ENCODE measurements around the gene HS3ST5. TPM values are rescaled to one million over a fixed set of nuclear protein-coding genes. Genes with fewer than 3 reads are reported as not detected.

Gene HS3ST5
- 0.12 TPM for total RNA-seq
- long read RNA-seq, partial matches to known transcripts = 0 of 1 reads
- long read RNA-seq, other reads (novel, unspliced or antisense) = 1 of 1 reads

- TF ChIP-seq CTCF (IDR thresholded peaks at IDR 0.05) = peak; percentile 13
- ATAC-seq = peak; percentile 68 to 70
Measured at GRCh38 chr6:114342826-114343781, at the start of gene HS3ST5. Gene HS3ST5 (minus strand): TSS chr6:114343023. CDS start chr6:114062845, 280,178 bp downstream.

GRCh38 chr6:114390176-114390575 is 47.4 kb upstream of the HS3ST5 start:
- no peaks in the 10 kb centered on the region for H3K27me3 ChIP-seq (ENCODE audit: low read depth)
- TF ChIP-seq CTCF (IDR thresholded peaks at IDR 0.05) = no peak

More at GRCh38 chr6:114342826-114343781, at the start of gene HS3ST5:
- peak within 1 kb of the TSS; percentile 50 for H3K4me3 ChIP-seq
- peak; percentile 45 for DNase-seq
- peaks cover 9% of the 10 kb centered on the region for H3K4me1 ChIP-seq
- H3K9me3 ChIP-seq = no peaks in the 10 kb centered on the region
- H3K27me3 ChIP-seq (ENCODE audit: low read depth) = peaks cover 32% of the 10 kb centered on the region
- intact Hi-C loops (cut with DNase I) = no loop called here
- no peaks in the 10 kb centered on the region for H3K36me3 ChIP-seq
- H3K27ac ChIP-seq = no peak within 1 kb of the TSS

GRCh38 chr6:114389111-114389510 is 46.3 kb upstream of the HS3ST5 start:
- no peaks in the 10 kb centered on the region for H3K9me3 ChIP-seq
- no peaks in the 10 kb centered on the region for H3K36me3 ChIP-seq
- no peaks in the 10 kb centered on the region for H3K27me3 ChIP-seq (ENCODE audit: low read depth)
- intact Hi-C loops (cut with DNase I) = no loop called here
- no peak overlapping the region for H3K4me3 ChIP-seq
- H3K4me1 ChIP-seq = no peaks in the 10 kb centered on the region
- no peak overlapping the region for H3K27ac ChIP-seq
- no peak for DNase-seq
- ATAC-seq = no peak
- no peak for TF ChIP-seq CTCF (IDR thresholded peaks at IDR 0.05)

More at GRCh38 chr6:114390176-114390575, 47.4 kb upstream of the HS3ST5 start:
- no peaks in the 10 kb centered on the region for H3K36me3 ChIP-seq
- no peak for ATAC-seq
- H3K27ac ChIP-seq = no peak overlapping the region
- H3K4me3 ChIP-seq = no peak overlapping the region
- no peak for DNase-seq
- H3K4me1 ChIP-seq = no peaks in the 10 kb centered on the region
- H3K9me3 ChIP-seq = no peaks in the 10 kb centered on the region
- intact Hi-C loops (cut with DNase I) = no loop called here

- TF ChIP-seq CTCF (IDR thresholded peaks at IDR 0.05) = no peak
- Histone ChIP-seq H3K4me1 (no peaks in the 10 kb centered on the region), H3K4me3 (no peak overlapping the region), H3K9me3 (no peaks in the 10 kb centered on the region), H3K27me3 (ENCODE audit: low read depth) (no peaks in the 10 kb centered on the region), H3K36me3 (no peaks in the 10 kb centered on the region), H3K27ac (no peak overlapping the region)
- DNase-seq (no peak), ATAC-seq (no peak)
- intact Hi-C loops (cut with DNase I) = no loop called here
Measured at GRCh38 chr6:114382406-114382805, 39.6 kb upstream of the HS3ST5 start.

GRCh38 chr6:114377881-114378280 is 35.1 kb upstream of the HS3ST5 start:
- no peaks in the 10 kb centered on the region for H3K36me3 ChIP-seq
- no peak overlapping the region for H3K4me3 ChIP-seq
- H3K27me3 ChIP-seq (ENCODE audit: low read depth) = no peaks in the 10 kb centered on the region
- H3K4me1 ChIP-seq = no peaks in the 10 kb centered on the region
- H3K9me3 ChIP-seq = no peaks in the 10 kb centered on the region
- TF ChIP-seq CTCF (IDR thresholded peaks at IDR 0.05) = no peak
- no peak overlapping the region for H3K27ac ChIP-seq
- DNase-seq = no peak
- intact Hi-C loops (cut with DNase I) = no loop called here
- ATAC-seq = no peak
